ENCODE data around the gene ZNF862.
"Not testable (repeated sequence)": the region's sequence is repeated elsewhere in the genome, so short reads cannot be mapped to it uniquely, and the experiment has no call there.

ZNF862 gene

DNA sequence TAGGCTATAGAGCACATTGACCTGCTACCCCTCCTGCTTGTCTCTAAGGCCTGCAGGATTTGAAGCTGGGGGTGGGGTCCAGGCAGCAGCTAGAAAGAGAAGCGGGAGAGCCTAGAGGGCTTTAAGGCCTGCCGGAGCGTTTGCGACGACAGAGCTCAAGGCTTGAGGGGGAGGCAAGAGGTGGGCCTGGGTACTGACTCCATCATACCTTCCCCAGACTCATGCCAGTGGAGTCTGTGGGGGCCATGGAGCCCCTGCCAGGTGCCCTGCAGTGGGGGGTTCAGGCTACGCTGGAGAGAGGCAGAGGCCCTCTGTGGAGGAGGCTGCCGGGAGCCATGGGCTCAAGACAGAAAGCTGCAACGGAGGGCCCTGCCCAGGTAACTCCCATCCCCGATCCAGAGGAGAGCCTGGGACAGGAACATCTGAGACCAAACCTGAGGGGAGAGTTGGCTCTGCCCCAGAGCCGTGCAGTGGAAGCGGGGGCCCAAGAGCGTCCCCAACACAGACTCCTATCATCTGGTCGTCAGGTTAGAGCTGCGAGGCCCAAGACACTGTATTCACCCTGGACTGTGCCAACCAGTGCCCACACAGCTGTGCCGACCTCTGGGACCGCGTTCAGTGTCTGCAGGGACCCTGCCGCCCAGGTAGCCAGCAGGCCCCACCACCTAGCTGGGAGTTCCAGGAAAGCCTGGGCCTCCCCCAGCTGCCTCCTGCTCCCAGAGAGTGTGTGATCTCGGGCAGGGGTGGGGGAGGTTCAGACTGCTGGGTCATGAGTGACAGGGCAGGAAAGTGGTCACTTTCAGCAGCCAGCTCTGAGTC is 13.2 kb upstream of the ZNF862 start:
- DNase-seq (ENCODE audit: low read depth in 2 of 3, low spot score in 1 of 3), result no peak

GRCh38 chr7:149825567-149826343 is 12.4 kb upstream of the ZNF862 start:
- DNase-seq (ENCODE audit: low read depth in 2 of 3, low spot score in 1 of 3), result no peak

DNA sequence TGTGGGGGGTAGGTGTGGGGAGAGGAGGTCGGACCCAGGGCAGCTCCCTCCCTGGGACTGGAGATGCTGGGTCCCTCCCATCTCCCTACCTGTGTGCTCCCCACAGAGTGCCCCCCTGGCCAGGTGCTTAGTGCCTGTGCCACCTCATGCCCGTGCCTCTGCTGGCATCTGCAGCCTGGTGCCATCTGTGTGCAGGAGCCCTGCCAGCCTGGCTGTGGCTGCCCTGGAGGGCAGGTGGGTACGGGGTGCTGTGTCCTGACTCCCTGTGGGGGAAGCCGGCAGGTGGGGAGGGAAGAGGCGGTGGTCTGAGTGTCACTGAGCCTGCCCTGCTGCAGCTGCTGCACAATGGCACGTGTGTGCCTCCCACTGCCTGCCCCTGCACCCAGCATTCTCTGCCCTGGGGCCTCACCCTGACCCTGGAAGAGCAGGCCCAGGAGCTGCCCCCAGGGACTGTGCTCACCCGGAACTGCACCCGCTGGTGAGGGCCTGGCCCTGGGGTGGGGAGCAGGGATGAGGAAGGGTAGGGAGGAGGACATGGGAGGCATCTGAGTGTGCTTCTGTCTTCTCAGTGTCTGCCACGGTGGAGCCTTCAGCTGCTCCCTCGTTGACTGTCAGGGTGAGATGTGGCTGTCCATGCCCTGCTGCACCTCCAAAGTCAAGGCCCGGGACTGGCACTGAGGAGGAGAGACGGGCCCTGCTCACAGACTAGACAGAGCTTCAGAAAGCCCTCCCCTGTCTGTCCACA is 11.7 kb upstream of the ZNF862 start:
- DNase-seq (ENCODE audit: low read depth in 2 of 3, low spot score in 1 of 3), result no peak

DNA sequence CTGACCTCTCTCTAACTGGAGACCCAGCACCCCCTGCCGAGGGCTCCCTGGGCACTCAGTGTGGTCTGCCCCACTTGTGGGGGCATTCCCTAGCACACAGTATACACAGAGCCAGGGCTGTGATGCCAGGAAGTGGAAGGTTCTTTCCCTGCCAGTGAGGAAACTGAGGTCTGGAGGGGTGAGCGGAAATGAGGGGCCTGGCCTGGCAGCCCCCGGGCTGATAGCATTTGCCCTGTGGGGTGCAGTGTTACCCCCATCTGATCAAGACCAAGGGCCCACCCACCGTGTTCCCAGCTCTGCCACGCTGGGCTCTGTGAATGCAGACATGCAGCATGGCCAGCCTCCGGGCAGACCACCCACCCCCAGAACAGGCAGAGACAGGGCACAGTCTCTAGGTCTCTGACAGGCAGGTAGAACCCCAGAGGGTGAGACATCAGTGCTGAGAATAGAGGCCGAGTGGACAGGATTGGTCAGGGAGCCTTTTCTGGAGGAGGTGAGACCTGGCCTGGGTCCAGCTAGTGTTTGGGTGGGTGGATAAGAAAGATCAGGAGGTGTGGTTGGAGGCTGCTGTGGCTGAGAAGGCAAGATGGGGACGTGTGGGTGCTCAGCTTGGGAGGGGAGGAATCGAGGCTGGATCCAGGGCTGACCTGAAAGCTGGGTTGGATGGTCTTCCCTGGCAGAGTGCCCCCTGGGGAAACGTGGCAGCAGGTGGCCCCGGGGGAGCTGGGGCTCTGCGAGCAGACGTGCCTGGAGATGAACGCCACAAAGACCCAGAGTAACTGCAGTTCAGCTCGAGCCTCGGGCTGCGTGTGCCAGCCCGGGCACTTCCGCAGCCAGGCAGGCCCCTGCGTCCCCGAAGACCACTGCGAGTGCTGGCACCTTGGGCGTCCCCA is 10.8 kb upstream of the ZNF862 start:
- DNase-seq (ENCODE audit: low read depth in 2 of 3, low spot score in 1 of 3), result no peak

- no peak for DNase-seq (ENCODE audit: low read depth in 2 of 3, low spot score in 1 of 3)
Measured at GRCh38 chr7:149828357-149829309, 9.5 kb upstream of the ZNF862 start.

DNA sequence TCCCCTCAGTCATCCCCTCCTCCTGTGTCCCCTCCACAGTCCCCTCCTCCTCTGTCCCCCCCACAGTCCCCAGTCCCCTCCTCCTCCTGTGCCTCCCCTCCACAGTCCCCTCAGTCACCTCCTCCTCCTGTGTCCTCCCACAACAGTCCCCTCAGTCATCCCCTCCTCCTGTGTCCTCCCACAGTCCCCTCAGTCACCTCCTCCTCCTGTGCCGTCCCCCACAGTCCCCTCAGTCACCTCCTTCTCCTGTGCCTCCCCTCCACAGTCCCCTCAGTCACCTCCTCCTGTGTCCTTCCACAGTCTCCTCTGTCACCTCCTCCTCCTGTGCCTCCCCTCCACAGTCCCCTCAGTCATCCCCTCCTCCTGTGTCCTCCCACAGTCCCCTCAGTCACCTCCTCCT is 7.6 kb upstream of the ZNF862 start:
- DNase-seq (ENCODE audit: low read depth in 2 of 3, low spot score in 1 of 3), result not testable (repeated sequence)

DNA sequence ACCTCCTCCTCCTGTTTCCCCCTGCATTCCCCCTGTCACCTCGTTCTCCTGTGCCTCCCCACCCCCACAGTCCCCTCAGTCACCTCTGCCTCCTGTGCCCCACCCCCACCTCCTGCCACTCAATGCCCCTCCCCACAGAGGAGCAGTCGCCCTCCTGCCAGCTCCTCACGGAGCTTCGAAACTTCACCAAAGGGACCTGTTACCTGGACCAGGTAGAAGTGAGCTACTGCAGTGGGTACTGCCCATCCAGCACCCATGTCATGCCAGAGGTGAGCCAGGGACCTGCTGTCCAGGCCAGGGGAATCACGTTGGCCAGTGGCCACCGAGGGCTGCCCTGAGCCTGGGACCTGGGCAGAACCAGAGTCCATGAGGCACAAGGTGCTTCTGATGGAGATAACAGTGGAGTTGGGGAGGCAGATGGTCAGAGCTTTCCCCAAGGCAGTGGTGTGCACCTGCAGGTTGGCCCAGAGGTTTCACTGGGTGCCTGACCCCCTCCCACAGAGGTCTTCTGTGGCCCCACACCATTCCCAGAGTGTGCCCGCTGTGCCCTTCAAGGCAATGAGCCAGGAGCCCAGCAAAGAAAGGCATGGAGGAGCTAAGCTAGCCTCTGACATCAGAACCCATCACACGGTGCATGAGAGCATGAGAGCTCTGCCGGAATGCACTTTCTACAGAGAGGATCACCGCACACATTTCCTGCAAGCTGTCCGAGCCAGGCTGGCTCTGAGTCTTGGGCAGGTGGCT is 7.0 kb upstream of the ZNF862 start:
- DNase-seq (ENCODE audit: low read depth in 2 of 3, low spot score in 1 of 3), result no peak

GRCh38 chr7:149831741-149832219 is 6.4 kb upstream of the ZNF862 start:
- no peak for DNase-seq (ENCODE audit: low read depth in 2 of 3, low spot score in 1 of 3)

GRCh38 chr7:149832332-149833041 is 5.7 kb upstream of the ZNF862 start:
- no peak for DNase-seq (ENCODE audit: low read depth in 2 of 3, low spot score in 1 of 3)

DNA sequence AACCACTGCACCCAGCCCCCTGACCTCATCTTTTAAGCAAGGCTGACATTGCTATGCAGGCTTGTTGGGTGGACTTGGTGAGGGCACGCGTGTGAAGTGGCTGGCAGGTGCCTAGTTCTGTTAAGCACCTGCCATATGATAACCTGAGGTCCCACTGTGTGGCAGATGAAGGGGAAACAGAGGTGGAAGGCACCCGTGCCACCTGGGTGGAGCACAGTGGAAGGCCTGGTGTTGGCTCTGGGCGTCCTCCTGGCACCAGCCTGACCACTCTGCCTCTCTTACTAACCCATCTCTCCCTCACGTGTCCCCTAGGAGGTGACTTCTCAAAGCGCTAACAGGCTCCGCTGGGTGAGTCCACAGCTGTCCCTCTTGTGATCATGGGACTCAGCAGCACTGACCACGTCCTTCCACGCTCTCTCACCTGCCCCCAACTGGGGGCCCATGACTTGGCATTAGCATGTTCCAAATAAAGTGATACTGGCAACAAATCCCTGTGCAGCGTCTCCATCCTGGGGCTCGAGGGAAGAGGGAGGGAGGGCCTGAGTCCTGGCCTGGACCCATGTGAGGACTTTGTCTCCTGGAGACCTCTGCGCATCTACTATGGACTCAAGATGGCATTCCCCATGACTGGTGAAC is 4.6 kb upstream of the ZNF862 start:
- no peak for DNase-seq (ENCODE audit: low read depth in 2 of 3, low spot score in 1 of 3)

DNA sequence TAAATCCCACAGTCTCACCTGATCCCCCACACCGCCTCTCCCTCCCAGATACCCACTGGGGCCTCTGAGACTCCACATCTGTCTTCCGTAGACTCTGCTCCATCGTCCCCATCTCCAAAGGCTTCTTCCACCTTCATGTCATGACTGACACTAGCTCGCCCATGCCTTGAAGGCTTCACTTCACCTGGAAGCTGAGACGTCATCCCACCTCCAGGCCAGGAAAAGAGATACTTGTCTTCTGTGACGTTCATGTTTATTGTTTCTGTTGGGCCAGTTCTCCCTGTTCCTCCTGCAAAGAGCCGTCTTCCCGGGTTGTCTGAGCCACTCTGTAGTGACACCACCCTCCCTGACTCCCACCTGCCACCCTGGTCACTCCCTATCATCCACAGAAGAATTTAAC is 3.6 kb upstream of the ZNF862 start:
- no peak for DNase-seq (ENCODE audit: low read depth in 2 of 3, low spot score in 1 of 3)

DNA sequence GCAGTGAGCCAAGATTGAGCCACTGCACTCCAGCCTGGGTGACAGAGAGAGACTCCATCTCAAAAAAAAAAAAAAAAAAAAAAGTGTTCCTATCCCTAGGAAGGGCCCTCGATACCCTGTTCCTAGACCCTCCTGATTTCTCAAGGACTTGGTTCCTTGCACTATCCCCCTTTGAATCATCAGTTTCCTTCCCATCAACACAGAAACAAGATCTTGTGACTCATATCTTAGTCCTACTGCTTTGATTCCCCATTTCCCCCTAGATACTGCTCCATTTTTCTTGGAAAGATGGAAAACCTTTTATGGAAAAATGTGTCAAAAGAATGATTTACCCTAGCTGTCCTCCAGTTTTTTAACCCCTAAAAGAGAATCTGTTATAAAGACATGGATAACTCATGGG is 1.7 kb upstream of the ZNF862 start:
- no peak for DNase-seq (ENCODE audit: low read depth in 2 of 3, low spot score in 1 of 3)

- DNase-seq (ENCODE audit: low read depth in 2 of 3, low spot score in 1 of 3), result no peak
Measured at GRCh38 chr7:149837564-149838223, 481 bp upstream of the ZNF862 start.

- no peak for DNase-seq (ENCODE audit: low read depth in 2 of 3, low spot score in 1 of 3)
Measured at GRCh38 chr7:149838992-149839408, 825 bp downstream of the ZNF862 start.

DNA sequence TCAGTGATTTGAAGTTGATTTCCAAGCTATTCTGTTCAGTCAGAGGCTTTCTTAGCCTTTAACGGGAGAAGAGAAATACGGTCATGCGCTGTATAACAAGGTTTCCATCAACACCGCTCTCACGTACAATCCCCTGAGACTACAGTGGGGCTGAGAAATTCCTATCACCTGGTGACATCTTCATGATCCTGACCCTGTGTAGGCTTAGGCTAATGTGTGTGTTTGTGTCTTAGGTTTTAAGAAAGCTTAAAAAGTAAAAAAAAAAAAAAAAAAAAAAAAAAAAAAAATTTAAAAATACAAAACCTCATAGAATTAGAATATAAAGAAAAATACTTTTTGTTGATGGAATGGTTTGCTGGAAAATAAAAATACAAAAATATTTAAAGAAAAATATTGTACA is 1.8 kb downstream of the ZNF862 start:
- DNase-seq (ENCODE audit: low read depth in 2 of 3, low spot score in 1 of 3), result no peak

DNA sequence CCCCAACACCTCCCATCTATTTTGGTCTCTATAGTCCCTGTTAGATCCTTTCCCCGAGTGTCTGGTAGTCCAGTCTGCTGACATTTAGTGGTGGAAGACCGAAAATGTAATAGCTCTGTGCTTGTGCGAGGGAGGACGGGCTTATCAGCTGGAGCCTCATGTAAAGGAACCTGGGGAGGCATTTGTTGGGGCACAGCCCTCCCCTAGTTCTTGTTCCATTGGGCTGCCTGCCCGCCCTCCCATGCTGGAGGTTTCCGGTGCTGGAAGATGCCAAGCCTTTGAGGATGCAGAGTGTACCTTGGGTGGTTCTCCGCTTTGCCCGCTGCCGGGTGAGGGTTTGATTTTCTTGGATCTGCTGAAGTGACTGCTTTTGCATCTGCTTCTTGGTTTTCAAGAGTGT is 5.4 kb downstream of the ZNF862 start:
- no peak for DNase-seq (ENCODE audit: low read depth in 2 of 3, low spot score in 1 of 3)

DNA sequence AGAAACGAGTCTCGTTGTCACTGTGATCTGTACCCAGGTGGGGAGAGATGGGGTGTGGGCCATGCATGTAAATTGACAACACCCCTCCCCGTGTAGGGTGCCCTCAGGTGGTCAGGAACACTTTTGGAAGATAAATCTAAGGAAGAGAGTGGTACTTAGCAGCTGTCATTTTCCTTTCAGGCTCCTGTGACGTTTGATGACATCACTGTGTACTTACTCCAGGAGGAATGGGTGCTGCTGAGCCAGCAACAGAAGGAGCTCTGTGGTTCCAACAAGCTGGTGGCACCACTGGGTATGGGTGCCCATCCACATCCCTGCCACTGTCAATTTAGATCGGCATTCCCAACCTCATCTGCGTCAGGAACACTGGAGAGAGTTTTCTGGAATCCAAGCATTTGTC is 6.3 kb downstream of the ZNF862 start:
- DNase-seq (ENCODE audit: low read depth in 2 of 3, low spot score in 1 of 3), result no peak

Data from stimulated activated CD4-positive, alpha-beta T cell treated with anti-CD3 and anti-CD28 coated beads, Interleukin-12 subunit alpha, Interleukin-12 subunit beta, amount 100 ng/mL, for 48 hours (primary cell).